GM23248 (cell line): Measurements from ENCODE around the gene ERC2.

Experiments used
- EZH2 ChIP-seq: fragments of 200-600 bp; sonication (generic); IDR thresholded peaks from 2 replicates; pipeline ENCODE4 v1.6.1; 2018; ENCODE audit warnings: antibody characterized with exemption, mild to moderate bottlenecking; ENCODE audit not compliant: insufficient read depth, poor library complexity, severe bottlenecking
- EZH2phosphoT487 ChIP-seq: fragments of 200-600 bp; sonication (generic); IDR thresholded peaks from 2 replicates; pipeline ENCODE4 v1.6.1; 2018; ENCODE audit warnings: antibody characterized with exemption, moderate library complexity, mild to moderate bottlenecking, low read depth; ENCODE audit not compliant: insufficient read depth

- no peak for TF ChIP-seq EZH2
- no peak for TF ChIP-seq EZH2phosphoT487
Measured at GRCh38 chr3:56477646-56478045, 9.4 kb upstream of the ERC2 start.
